HepG2 (cell line): ENCODE measurements around the gene CNEP1R1. TPM values are rescaled to one million over a fixed set of nuclear protein-coding genes. Genes with fewer than 3 reads are reported as not detected.

Experiments
- ATAC-seq: fragments of 200-7000 bp; cut with Tn5 transposase; 3 replicates; pipeline ENCODE4 v1.9.1; 2020; ENCODE audit warnings: mild to moderate bottlenecking, moderate library complexity
- BruUV-seq: library from RNA; stranded (reverse); fragments of 400-500 nt; replicated peaks from 2 replicates; lab custom pipeline; 2021; lab: Mats Ljungman, UMichigan
- CTCF ChIA-PET: fragments of 300-600 bp; formaldehyde crosslinking; extraction: SDS; loops from one replicate; lab custom pipeline; 2021; ENCODE audit warnings: low total read pairs, inconsistent platforms, low intra/inter-chr PET ratio; lab: Yijun Ruan, JAX
- POLR2A ChIA-PET: fragments of 350-600 bp; sonication (Branson Sonifier 250); formaldehyde crosslinking; loops from one replicate; lab custom pipeline; 2020; ENCODE audit warnings: antibody characterized with exemption, inconsistent platforms; lab: Yijun Ruan, JAX
- DNase-seq: peaks from one replicate; pipeline ENCODE4 v3.0.0-alpha.2; 2015; ENCODE audit warnings: low spot score
- FAIRE-seq: peaks from 3 replicates; lab custom pipeline; 2011; peaks lifted over from hg19 to GRCh38; lab: Jason Lieb, UNC
- H2AFZ ChIP-seq: one replicate; pipeline ENCODE4 v1.6.1; 2011; ENCODE audit warnings: low read length, inconsistent platforms
- H3K27ac ChIP-seq: fragments of 300-600 bp; 3 replicates; pipeline ENCODE4 v1.8.0; 2011; ENCODE audit warnings: mixed run types, mild to moderate bottlenecking, mixed read lengths, low read length, inconsistent platforms; ENCODE audit not compliant: insufficient read depth; ENCODE audit errors: extremely low read length
- H3K27me3 ChIP-seq, 2 experiments: fragments of 200-600 bp in 1 of 2; 2 replicates in 1 of 2; 3 replicates in 1 of 2; pipeline versions ENCODE4 v1.6.0 to v1.8.0; 2011; ENCODE audit warnings: low read length in 2 of 2, mild to moderate bottlenecking in 2 of 2, moderate library complexity in 2 of 2, inconsistent platforms in 1 of 2; ENCODE audit not compliant: insufficient read depth in 2 of 2, control insufficient read depth in 1 of 2
- H3K36me3 ChIP-seq, 2 experiments: fragments of 200-600 bp in 1 of 2; replicated peaks in 1 of 2; 2 replicates in 1 of 2; 3 replicates in 1 of 2; pipeline versions ENCODE4 v1.5.1 to v1.8.0; 2011; ENCODE audit warnings: low read length in 2 of 2, inconsistent platforms in 1 of 2; ENCODE audit not compliant: insufficient read depth in 2 of 2, control insufficient read depth in 1 of 2
- H3K4me1 ChIP-seq: 2 replicates; pipeline ENCODE4 v1.5.1; 2012; ENCODE audit warnings: low read length, inconsistent platforms; ENCODE audit not compliant: insufficient read depth
- H3K4me2 ChIP-seq: 2 replicates; pipeline ENCODE4 v1.6.0; 2011; ENCODE audit warnings: low read depth, low read length, inconsistent platforms
- H3K4me3 ChIP-seq, 3 experiments: fragments of 200-600 bp in 1 of 3; sonication (generic), shearing (Covaris generic) in 1 of 3; replicated peaks in 1 of 3; 2 replicates each; pipeline ENCODE4 v1.5.1; 2011 to 2016; ENCODE audit warnings: low read length in 3 of 3, inconsistent platforms in 2 of 3, low read depth in 2 of 3, mild to moderate bottlenecking in 2 of 3, control low read depth in 1 of 3, mixed read lengths in 1 of 3; ENCODE audit not compliant: insufficient read depth in 1 of 3
- H3K79me2 ChIP-seq: one replicate; pipeline ENCODE4 v1.6.1; 2011; ENCODE audit warnings: low read length, inconsistent platforms; ENCODE audit not compliant: insufficient read depth
- H3K9ac ChIP-seq: 2 replicates; pipeline ENCODE4 v1.6.0; 2011; ENCODE audit warnings: mild to moderate bottlenecking, low read depth, low read length, inconsistent platforms; ENCODE audit not compliant: insufficient read depth
- H3K9me3 ChIP-seq: 2 replicates; pipeline ENCODE4 v1.5.1; 2012; ENCODE audit warnings: mild to moderate bottlenecking, low read length
- H4K20me1 ChIP-seq: 2 replicates; pipeline ENCODE4 v1.6.0; 2011; ENCODE audit warnings: inconsistent platforms, mild to moderate bottlenecking, low read length, moderate library complexity; ENCODE audit not compliant: insufficient read depth
- AGO1 ChIP-seq: fragments of 200-400 bp; formaldehyde crosslinking; IDR thresholded peaks from 2 replicates; pipeline ENCODE4 v1.6.1; 2017; ENCODE audit warnings: mild to moderate bottlenecking, low read depth, low read length, moderate library complexity; ENCODE audit not compliant: poor library complexity, severe bottlenecking
- ARID2 ChIP-seq: sonication (generic); formaldehyde crosslinking; IDR thresholded peaks from 2 replicates; pipeline ENCODE4 v1.8.1; 2022; ENCODE audit warnings: mild to moderate bottlenecking, missing genetic modification reagents, borderline replicate concordance
- GABPB1 ChIP-seq: IDR thresholded peaks from 2 replicates; pipeline ENCODE4 v1.6.1; 2016; ENCODE audit warnings: mild to moderate bottlenecking, missing genetic modification reagents, moderate library complexity, missing compliant biosample characterization
- HOXD1 ChIP-seq: sonication (generic); formaldehyde crosslinking; IDR thresholded peaks from 2 replicates; pipeline ENCODE4 v1.5.0; 2020; ENCODE audit warnings: missing genetic modification reagents
- KAT8 ChIP-seq: IDR thresholded peaks from 2 replicates; pipeline ENCODE4 v1.6.1; 2016; ENCODE audit warnings: missing genetic modification reagents, missing compliant biosample characterization
- MBD4 ChIP-seq: IDR thresholded peaks from 2 replicates; pipeline ENCODE4 v1.6.1; 2012; ENCODE audit warnings: low read length, inconsistent platforms, borderline replicate concordance
- MIER3 ChIP-seq: IDR thresholded peaks from 2 replicates; pipeline ENCODE4 v1.6.1; 2016; ENCODE audit warnings: missing compliant biosample characterization, borderline replicate concordance
- NR3C1 ChIP-seq: sonication (generic); formaldehyde crosslinking; IDR thresholded peaks from 2 replicates; pipeline ENCODE4 v1.4.0; 2020; ENCODE audit warnings: missing genetic modification reagents
- ONECUT2 ChIP-seq: sonication (generic); formaldehyde crosslinking; IDR thresholded peaks from 2 replicates; pipeline ENCODE4 v1.4.0; 2020; ENCODE audit warnings: missing genetic modification reagents
- PHF5A ChIP-seq: IDR thresholded peaks from one replicate; pipeline ENCODE4 v1.6.1; 2018; ENCODE audit warnings: low read depth, missing genetic modification reagents; ENCODE audit not compliant: unreplicated experiment
- YY1 ChIP-seq: IDR thresholded peaks from 2 replicates; pipeline ENCODE4 v1.6.1; 2011; ENCODE audit warnings: low read length, low read depth, moderate library complexity, mild to moderate bottlenecking; ENCODE audit not compliant: insufficient read depth, insufficient replicate concordance
- ZMYM4 ChIP-seq: sonication (generic); formaldehyde crosslinking; IDR thresholded peaks from 2 replicates; pipeline ENCODE4 v1.8.1; 2023; ENCODE audit warnings: mild to moderate bottlenecking, missing genetic modification reagents
- ZNF432 ChIP-seq: sonication (generic); formaldehyde crosslinking; IDR thresholded peaks from 2 replicates; pipeline ENCODE4 v1.5.0; 2020; ENCODE audit warnings: missing genetic modification reagents, mild to moderate bottlenecking, borderline replicate concordance
- ZNF564 ChIP-seq: sonication (generic); formaldehyde crosslinking; IDR thresholded peaks from 2 replicates; pipeline ENCODE4 v1.8.1; 2023; ENCODE audit warnings: mild to moderate bottlenecking, missing genetic modification reagents
- ZNF746 ChIP-seq: sonication (generic); formaldehyde crosslinking; IDR thresholded peaks from 2 replicates; pipeline ENCODE4 v1.8.0; 2022; ENCODE audit warnings: mild to moderate bottlenecking, missing genetic modification reagents
- ZNF841 ChIP-seq: sonication (generic); formaldehyde crosslinking; IDR thresholded peaks from 2 replicates; pipeline ENCODE4 v1.8.1; 2023; ENCODE audit warnings: missing genetic modification reagents, borderline replicate concordance
- WGBS: methylation state at CpG from one replicate; pipeline ENCODE4 v1.1.6; 2017; ENCODE audit warnings: low lambda C conversion rate; 5-methylcytosine and 5-hydroxymethylcytosine counted together
- in situ Hi-C: cut with HindIII; loops from 2 replicates; pipeline ENCODE4 v1.10.0; 2017; ENCODE audit warnings: low pct_unique_long_range_greater_than_20kb; ENCODE audit not compliant: extremely low pct_ligation_motif_present
- intact Hi-C: fragments of 100-400 bp; cut with micrococcal nuclease; formaldehyde crosslinking; loops from one replicate; pipeline ENCODE4 v1.10.0; 2022; ENCODE audit not compliant: unreplicated experiment
- polyA plus RNA-seq, 8 experiments: library from polyadenylated mRNA; depleted of rRNA in 3 of 8; stranded (reverse) in 7 of 8; unstranded in 1 of 8; fragments of >200 nt; fragmentation: Illumina TruSeq in 4 of 8; extraction: Trizol in 4 of 8; gene quantifications; 2 replicates each; pipeline versions ENCODE4 v1.2.1 to v1.2.3, GENCODE V29; 2011 to 2016; ENCODE audit warnings: low read depth in 4 of 8, missing spikeins in 1 of 8, mixed read lengths in 1 of 8; ENCODE audit not compliant: insufficient read depth in 1 of 8
- total RNA-seq, 5 experiments: library from RNA; depleted of rRNA; stranded (reverse); fragments of >200 nt; fragmentation: Illumina TruSeq; extraction: Trizol; gene quantifications; 2 replicates each; pipeline ENCODE4 v1.2.3, GENCODE V29; 2016; ENCODE audit warnings: low read depth in 1 of 5
- TF ChIP-seq, protein P1 (sequence below): sonication (generic); formaldehyde crosslinking; IDR thresholded peaks from 2 replicates; pipeline ENCODE4 v1.4.0; 2020; ENCODE audit warnings: missing genetic modification reagents
- TF ChIP-seq, protein P2 (sequence below): sonication (generic); formaldehyde crosslinking; IDR thresholded peaks from 2 replicates; pipeline ENCODE4 v1.8.1; 2023; ENCODE audit warnings: mild to moderate bottlenecking, missing genetic modification reagents, borderline replicate concordance
- TF ChIP-seq, protein P3 (sequence below): sonication (generic); formaldehyde crosslinking; IDR thresholded peaks from 2 replicates; pipeline ENCODE4 v1.4.0; 2020; ENCODE audit warnings: missing genetic modification reagents, borderline replicate concordance

Gene CNEP1R1
- total and polyA plus RNA-seq, 2 of the 13 experiments (the other 11 are each of a cell fraction or from before 2014, with no cell fraction given), result 23.6 to 26.8 TPM

DNA sequence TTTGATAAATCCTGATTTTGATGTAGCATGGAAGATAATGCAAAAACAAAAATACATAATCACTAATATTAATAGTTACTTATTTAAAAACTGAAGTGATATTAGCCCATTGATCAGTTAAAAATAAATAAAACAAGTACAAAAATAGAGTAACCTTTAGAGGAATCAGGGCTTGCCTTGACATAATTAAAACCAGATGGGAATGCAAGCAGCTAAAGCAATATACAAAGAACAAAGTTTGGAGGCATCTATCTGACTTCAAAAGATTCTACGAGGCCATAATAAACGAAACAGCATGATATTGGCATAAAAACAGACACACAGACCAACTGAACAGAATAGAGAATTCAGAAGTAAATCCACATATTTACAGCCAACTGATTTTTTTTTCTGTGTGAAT, 25.8 kb downstream of the CNEP1R1 start:
- Histone ChIP-seq H3K27ac (no peak overlapping the region), H3K79me2 (no peaks in the 10 kb centered on the region), H3K4me1 (peaks cover 24% of the 10 kb centered on the region), H3K4me2 (no peak overlapping the region), H4K20me1 (no peaks in the 10 kb centered on the region), H3K4me3 (no peak overlapping the region), H2AFZ (peak overlapping the region; percentile 44), H3K9ac (no peak overlapping the region), H3K27me3 (no peaks in the 10 kb centered on the region; a peak in 1 of 5 replicates), H3K9me3 (peaks cover 6% of the 10 kb centered on the region), H3K36me3 (no peaks in the 10 kb centered on the region)
- TF ChIP-seq YY1 (no peak), ZNF432 (CRISPR knock-in tag) (no peak), PHF5A (CRISPR knock-in tag) (no peak), MBD4 (no peak), MIER3 (CRISPR knock-in tag) (no peak), ONECUT2 (CRISPR knock-in tag) (no peak), KAT8 (no peak), ZMYM4 (no peak), NR3C1 (CRISPR knock-in tag) (no peak), AGO1 (no peak), GABPB1 (CRISPR knock-in tag) (no peak), ZNF746 (CRISPR knock-in tag) (no peak), ZNF564 (no peak), HOXD1 (CRISPR knock-in tag) (no peak), ZNF841 (CRISPR knock-in tag) (no peak), ARID2 (CRISPR knock-in tag) (no peak)
- TF ChIP-seq, protein P1, sequence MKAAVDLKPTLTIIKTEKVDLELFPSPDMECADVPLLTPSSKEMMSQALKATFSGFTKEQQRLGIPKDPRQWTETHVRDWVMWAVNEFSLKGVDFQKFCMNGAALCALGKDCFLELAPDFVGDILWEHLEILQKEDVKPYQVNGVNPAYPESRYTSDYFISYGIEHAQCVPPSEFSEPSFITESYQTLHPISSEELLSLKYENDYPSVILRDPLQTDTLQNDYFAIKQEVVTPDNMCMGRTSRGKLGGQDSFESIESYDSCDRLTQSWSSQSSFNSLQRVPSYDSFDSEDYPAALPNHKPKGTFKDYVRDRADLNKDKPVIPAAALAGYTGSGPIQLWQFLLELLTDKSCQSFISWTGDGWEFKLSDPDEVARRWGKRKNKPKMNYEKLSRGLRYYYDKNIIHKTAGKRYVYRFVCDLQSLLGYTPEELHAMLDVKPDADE (CRISPR knock-in tag), result no peak
- TF ChIP-seq, protein P2, sequence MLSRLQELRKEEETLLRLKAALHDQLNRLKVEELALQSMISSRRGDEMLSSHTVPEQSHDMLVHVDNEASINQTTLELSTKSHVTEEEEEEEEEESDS (CRISPR knock-in tag), result no peak
- TF ChIP-seq, protein P3, sequence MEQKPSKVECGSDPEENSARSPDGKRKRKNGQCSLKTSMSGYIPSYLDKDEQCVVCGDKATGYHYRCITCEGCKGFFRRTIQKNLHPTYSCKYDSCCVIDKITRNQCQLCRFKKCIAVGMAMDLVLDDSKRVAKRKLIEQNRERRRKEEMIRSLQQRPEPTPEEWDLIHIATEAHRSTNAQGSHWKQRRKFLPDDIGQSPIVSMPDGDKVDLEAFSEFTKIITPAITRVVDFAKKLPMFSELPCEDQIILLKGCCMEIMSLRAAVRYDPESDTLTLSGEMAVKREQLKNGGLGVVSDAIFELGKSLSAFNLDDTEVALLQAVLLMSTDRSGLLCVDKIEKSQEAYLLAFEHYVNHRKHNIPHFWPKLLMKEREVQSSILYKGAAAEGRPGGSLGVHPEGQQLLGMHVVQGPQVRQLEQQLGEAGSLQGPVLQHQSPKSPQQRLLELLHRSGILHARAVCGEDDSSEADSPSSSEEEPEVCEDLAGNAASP (CRISPR knock-in tag), result no peak
- ChIA-PET CTCF (no interaction called here), POLR2A (no interaction called here)
- no peak for ATAC-seq
- BruUV-seq, result no TSS peak
- DNase-seq, result no peak
- 27% methylated on average over 2 of the region's 2 CpGs for WGBS
- FAIRE-seq, result no peak
- intact Hi-C loops (no loop called here), in situ Hi-C loops (no loop called here)
